K562 (cell line): ENCODE measurements around the gene SCG5. TPM values are rescaled to one million over a fixed set of nuclear protein-coding genes. Genes with fewer than 3 reads are reported as not detected.

ENCODE experiments used
- ATAC-seq: fragments of 200-7000 bp; cut with Tn5 transposase; 3 replicates; pipeline ENCODE4 v1.9.1; 2020; ENCODE audit warnings: moderate library complexity
- BruUV-seq: library from RNA; stranded (reverse); fragments of 400-500 nt; replicated peaks from 2 replicates; lab custom pipeline; 2021; lab: Mats Ljungman, UMichigan
- CTCF ChIA-PET: fragments of 300-600 bp; formaldehyde crosslinking; extraction: SDS; loops from one replicate; lab custom pipeline; 2021; ENCODE audit warnings: low intra/inter-chr PET ratio; lab: Yijun Ruan, JAX
- POLR2A ChIA-PET: fragments of 300-600, 350-650 bp; sonication (Branson Sonifier 250); formaldehyde crosslinking; extraction: SDS; loops from one replicate; lab custom pipeline; 2021; ENCODE audit warnings: antibody characterized with exemption, inconsistent platforms; lab: Yijun Ruan, JAX
- DNase-seq, 4 experiments: peaks; one replicate each; pipeline versions ENCODE4 v3.0.0 to v3.0.0-alpha.2; 2011 to 2018; ENCODE audit warnings: low spot score in 3 of 4, mixed read lengths in 3 of 4; ENCODE audit errors: extremely low read depth in 1 of 4
- FAIRE-seq: peaks from 2 replicates; lab custom pipeline; 2011; peaks lifted over from hg19 to GRCh38; lab: Jason Lieb, UNC
- H2AFZ ChIP-seq: 2 replicates; pipeline ENCODE4 v1.6.0; 2011; ENCODE audit warnings: low read depth, low read length, control low read depth, inconsistent platforms
- H3K27ac ChIP-seq: fragments of 200-600 bp; 3 replicates; pipeline ENCODE4 v1.8.0; 2011; ENCODE audit warnings: low read depth, mild to moderate bottlenecking, control low read depth, inconsistent platforms, low read length, moderate library complexity, mixed read lengths; ENCODE audit errors: extremely low read depth
- H3K27me3 ChIP-seq, 2 experiments: fragments of 300-600 bp in 1 of 2; 2 replicates in 1 of 2; 3 replicates in 1 of 2; pipeline versions ENCODE4 v1.6.0 to v1.8.0; 2011; ENCODE audit warnings: inconsistent platforms in 2 of 2, low read length in 2 of 2, mild to moderate bottlenecking in 1 of 2, mixed read lengths in 1 of 2, moderate library complexity in 1 of 2; ENCODE audit not compliant: control insufficient read depth in 2 of 2, insufficient read depth in 2 of 2
- H3K36me3 ChIP-seq: fragments of 300-600 bp; 3 replicates; pipeline ENCODE4 v1.8.0; 2011; ENCODE audit warnings: mild to moderate bottlenecking, low read length, inconsistent platforms; ENCODE audit not compliant: control insufficient read depth, insufficient read depth
- H3K4me1 ChIP-seq, 2 experiments: fragments of 200-600 bp in 1 of 2; replicated peaks in 1 of 2; 2 replicates in 1 of 2; 3 replicates in 1 of 2; pipeline versions ENCODE4 v1.5.1 to v1.8.0; 2011; ENCODE audit warnings: inconsistent platforms in 2 of 2, low read length in 2 of 2, mild to moderate bottlenecking in 1 of 2, mixed read lengths in 1 of 2, moderate library complexity in 1 of 2; ENCODE audit not compliant: control insufficient read depth in 2 of 2, insufficient read depth in 2 of 2
- H3K4me2 ChIP-seq: 2 replicates; pipeline ENCODE4 v1.6.1; 2011; ENCODE audit warnings: low read length, control low read depth, inconsistent platforms, mixed read lengths; ENCODE audit not compliant: insufficient read depth
- H3K4me3 ChIP-seq: fragments of 200-600 bp; sonication (generic), shearing (Covaris generic); 2 replicates; pipeline ENCODE4 v1.5.1; 2016; ENCODE audit warnings: control low read depth, inconsistent platforms
- H3K79me2 ChIP-seq: fragments of 200-600 bp; 3 replicates; pipeline ENCODE4 v1.8.0; 2011; ENCODE audit warnings: low read length, inconsistent platforms; ENCODE audit not compliant: control insufficient read depth, insufficient read depth
- H3K9ac ChIP-seq, 2 experiments: 2 replicates each; pipeline versions ENCODE4 v1.6.0 to v1.6.1; 2011; ENCODE audit warnings: low read depth in 2 of 2, low read length in 2 of 2, control low read depth in 1 of 2, inconsistent platforms in 1 of 2, mild to moderate bottlenecking in 1 of 2, mixed read lengths in 1 of 2; ENCODE audit not compliant: insufficient read depth in 1 of 2
- H3K9me1 ChIP-seq: one replicate; pipeline ENCODE4 v1.6.0; 2011; ENCODE audit warnings: inconsistent platforms, mild to moderate bottlenecking, low read length, moderate library complexity; ENCODE audit not compliant: control insufficient read depth, insufficient read depth
- H3K9me3 ChIP-seq: replicated peaks from 2 replicates; pipeline ENCODE4 v1.5.1; 2011; ENCODE audit warnings: low read depth, low read length, inconsistent platforms; ENCODE audit not compliant: control insufficient read depth, insufficient read depth
- H4K20me1 ChIP-seq: replicated peaks from 2 replicates; pipeline ENCODE4 v1.6.1; 2011; ENCODE audit warnings: low read length, inconsistent platforms, mixed read lengths; ENCODE audit not compliant: control insufficient read depth, insufficient read depth
- CCNT2 ChIP-seq: IDR thresholded peaks from 2 replicates; pipeline ENCODE4 v1.6.1; 2011; ENCODE audit warnings: borderline replicate concordance, low read depth, mild to moderate bottlenecking, moderate library complexity, mixed read lengths, low read length; ENCODE audit not compliant: insufficient read length; ENCODE audit errors: extremely low read depth
- GABPA ChIP-seq: fragments of 200-800 bp; sonication (Bioruptor generic); conservative IDR thresholded peaks from 2 replicates; pipeline ENCODE4 v1.6.1; 2016; ENCODE audit warnings: low read depth, missing genetic modification characterization, missing compliant biosample characterization
- HMG20A ChIP-seq: fragments of 450-650 bp; formaldehyde crosslinking; conservative IDR thresholded peaks from 2 replicates; pipeline ENCODE4 v1.4.0; 2020; ENCODE audit warnings: mild to moderate bottlenecking, mixed read lengths
- MEF2A ChIP-seq: IDR thresholded peaks from 2 replicates; pipeline ENCODE4 v1.6.1; 2011; ENCODE audit warnings: low read depth, mild to moderate bottlenecking, low read length, moderate library complexity; ENCODE audit not compliant: control insufficient read depth
- NFATC3 ChIP-seq: fragments of 450-650 bp; IDR thresholded peaks from 2 replicates; pipeline ENCODE4 v1.6.1; 2017; ENCODE audit warnings: mild to moderate bottlenecking
- TCF7L2 ChIP-seq: fragments of 150-350 bp; IDR thresholded peaks from 2 replicates; pipeline ENCODE4 v1.6.1; 2016; ENCODE audit warnings: low read depth, mild to moderate bottlenecking, low read length, moderate library complexity
- TRIM24 ChIP-seq, 2 experiments: fragments of 450-650 bp; IDR thresholded peaks; 2 replicates each; pipeline ENCODE4 v1.6.1; 2016
- ZBTB1 ChIP-seq: sonication (generic); formaldehyde crosslinking; IDR thresholded peaks from 2 replicates; pipeline ENCODE4 v1.8.1; 2023; ENCODE audit warnings: missing genetic modification reagents, low read depth, mild to moderate bottlenecking, borderline replicate concordance
- ZNF518B ChIP-seq: fragments of 250-450 bp; sonication (Bioruptor Pico); IDR thresholded peaks from 2 replicates; pipeline ENCODE4 v1.5.0; 2021; ENCODE audit warnings: mild to moderate bottlenecking, moderate library complexity
- ZNF830 ChIP-seq: fragments of 250-450 bp; sonication (Bioruptor Pico); IDR thresholded peaks from 2 replicates; pipeline ENCODE4 v1.5.0; 2021; ENCODE audit warnings: mild to moderate bottlenecking
- WGBS: fragments of 100-300 bp; shearing (Covaris generic); methylation state at CpG from one replicate; pipeline ENCODE4 v1.1.6; 2016; ENCODE audit warnings: low coverage, mixed read lengths; ENCODE audit not compliant: insufficient coverage; ENCODE audit errors: missing lambda C conversion rate; 5-methylcytosine and 5-hydroxymethylcytosine counted together
- in situ Hi-C: fragments of 300-500 bp; cut with MboI; formaldehyde crosslinking; loops from 4 replicates; pipeline ENCODE4 v1.15.0; 2018; ENCODE audit warnings: inconsistent platforms, mixed read lengths
- intact Hi-C: fragments of 100-400 bp; cut with micrococcal nuclease; formaldehyde crosslinking; loops from 2 replicates; pipeline ENCODE4 v1.14.2; 2022
- polyA plus RNA-seq, 8 experiments: library from polyadenylated mRNA; depleted of rRNA in 4 of 8; stranded (reverse) in 5 of 8; unstranded in 3 of 8; fragments of >200 nt; fragmentation: Nextera tagmentation in 2 of 8; fragmentation: Illumina TruSeq in 1 of 8; extraction: Ambion mirVana in 2 of 8; extraction: Trizol in 1 of 8; gene quantifications; 2 replicates each; pipeline versions ENCODE4 v1.2.1 to v1.2.3, GENCODE V29; 2011 to 2014; ENCODE audit warnings: inconsistent platforms in 1 of 8, missing spikeins in 1 of 8
- total RNA-seq, 7 experiments: library from RNA; depleted of rRNA in 6 of 7; stranded (reverse); fragments of >200 nt in 6 of 7; fragmentation: Illumina TruSeq in 2 of 7; extraction: Trizol in 2 of 7; gene quantifications; 2 replicates each; pipeline versions ENCODE4 v1.2.1 to v1.2.3, GENCODE V29; 2011 to 2021; ENCODE audit warnings: low replicate concordance in 1 of 7
- TF ChIP-seq, protein P1 (sequence below), 2 experiments: IDR thresholded peaks; 2 replicates each; pipeline ENCODE4 v1.6.1; 2012; ENCODE audit warnings: improper control_type of control experiment in 2 of 2, low read depth in 2 of 2, low read length in 2 of 2, borderline replicate concordance in 1 of 2
- TF ChIP-seq, protein P2 (sequence below): fragments of 450-650 bp; IDR thresholded peaks from 2 replicates; pipeline ENCODE4 v1.6.1; 2017; ENCODE audit warnings: mild to moderate bottlenecking, moderate library complexity

The SCG5 gene
- total and polyA plus RNA-seq, 9 of the 15 experiments (the other 6 are each of a cell fraction or from before 2014, with no cell fraction given) = 0.06 to 0.76 (median 0.28) TPM; not detected in 2

GRCh38 chr15:32721596-32721995 lies 80.1 kb downstream of the SCG5 start:
- H3K27me3 ChIP-seq = peaks cover 8 to 17% of the 10 kb centered on the region in 2 experiments; a peak in 3 of 5 replicates
- CTCF ChIA-PET = no interaction called here
- no peaks in the 10 kb centered on the region for H3K9me3 ChIP-seq
- peaks cover 0 to 13% of the 10 kb centered on the region in 2 experiments; a peak in 2 of 5 replicates for H3K4me1 ChIP-seq
- H3K4me2 ChIP-seq = no peak overlapping the region
- WGBS = 1% methylated on average over 6 of the region's 6 CpGs
- intact Hi-C loops (no loop called here), in situ Hi-C loops (no loop called here)
- no peaks in the 10 kb centered on the region for H3K36me3 ChIP-seq
- TF ChIP-seq CCNT2 (no peak), NFATC3 (no peak), ZNF830 (CRISPR knock-in tag) (no peak), GABPA (no peak), HMG20A (CRISPR knock-in tag) (no peak), TRIM24 (IDR thresholded peaks at IDR 0.05) (no peak), MEF2A (no peak), TCF7L2 (no peak), ZNF518B (CRISPR knock-in tag) (no peak), ZBTB1 (CRISPR knock-in tag) (no peak)
- TF ChIP-seq, protein P1, sequence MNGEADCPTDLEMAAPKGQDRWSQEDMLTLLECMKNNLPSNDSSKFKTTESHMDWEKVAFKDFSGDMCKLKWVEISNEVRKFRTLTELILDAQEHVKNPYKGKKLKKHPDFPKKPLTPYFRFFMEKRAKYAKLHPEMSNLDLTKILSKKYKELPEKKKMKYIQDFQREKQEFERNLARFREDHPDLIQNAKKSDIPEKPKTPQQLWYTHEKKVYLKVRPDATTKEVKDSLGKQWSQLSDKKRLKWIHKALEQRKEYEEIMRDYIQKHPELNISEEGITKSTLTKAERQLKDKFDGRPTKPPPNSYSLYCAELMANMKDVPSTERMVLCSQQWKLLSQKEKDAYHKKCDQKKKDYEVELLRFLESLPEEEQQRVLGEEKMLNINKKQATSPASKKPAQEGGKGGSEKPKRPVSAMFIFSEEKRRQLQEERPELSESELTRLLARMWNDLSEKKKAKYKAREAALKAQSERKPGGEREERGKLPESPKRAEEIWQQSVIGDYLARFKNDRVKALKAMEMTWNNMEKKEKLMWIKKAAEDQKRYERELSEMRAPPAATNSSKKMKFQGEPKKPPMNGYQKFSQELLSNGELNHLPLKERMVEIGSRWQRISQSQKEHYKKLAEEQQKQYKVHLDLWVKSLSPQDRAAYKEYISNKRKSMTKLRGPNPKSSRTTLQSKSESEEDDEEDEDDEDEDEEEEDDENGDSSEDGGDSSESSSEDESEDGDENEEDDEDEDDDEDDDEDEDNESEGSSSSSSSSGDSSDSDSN (IDR thresholded peaks at IDR 0.05; ENCODE audit: borderline replicate concordance in 1 of 2, low read depth in 2 of 2, low read length in 2 of 2) = no peak
- TF ChIP-seq, protein P2, sequence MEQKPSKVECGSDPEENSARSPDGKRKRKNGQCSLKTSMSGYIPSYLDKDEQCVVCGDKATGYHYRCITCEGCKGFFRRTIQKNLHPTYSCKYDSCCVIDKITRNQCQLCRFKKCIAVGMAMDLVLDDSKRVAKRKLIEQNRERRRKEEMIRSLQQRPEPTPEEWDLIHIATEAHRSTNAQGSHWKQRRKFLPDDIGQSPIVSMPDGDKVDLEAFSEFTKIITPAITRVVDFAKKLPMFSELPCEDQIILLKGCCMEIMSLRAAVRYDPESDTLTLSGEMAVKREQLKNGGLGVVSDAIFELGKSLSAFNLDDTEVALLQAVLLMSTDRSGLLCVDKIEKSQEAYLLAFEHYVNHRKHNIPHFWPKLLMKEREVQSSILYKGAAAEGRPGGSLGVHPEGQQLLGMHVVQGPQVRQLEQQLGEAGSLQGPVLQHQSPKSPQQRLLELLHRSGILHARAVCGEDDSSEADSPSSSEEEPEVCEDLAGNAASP = no peak
- H4K20me1 ChIP-seq = no peaks in the 10 kb centered on the region
- BruUV-seq = no TSS peak
- H3K27ac ChIP-seq = no peak overlapping the region
- no peaks in the 10 kb centered on the region for H3K79me2 ChIP-seq
- H3K4me3 ChIP-seq = no peak overlapping the region
- ATAC-seq = no peak
- H2AFZ ChIP-seq = no peak overlapping the region
- no peak for DNase-seq
- POLR2A ChIA-PET = no interaction called here
- no peaks in the 10 kb centered on the region for H3K9me1 ChIP-seq
- H3K9ac ChIP-seq = no peak overlapping the region
- no peak for FAIRE-seq
